Large intestine (tissue), 1 donor: Measurements from ENCODE around the gene CIC. TPM values are rescaled to one million over a fixed set of nuclear protein-coding genes. Genes with fewer than 3 reads are reported as not detected.

Source experiments
- polyA plus RNA-seq: library from polyadenylated mRNA; unstranded; fragments of 120-200 nt; gene quantifications from one replicate; pipeline ENCODE4 v1.2.1, GENCODE V29; 2013

CIC gene
- polyA plus RNA-seq, 1 donor = 43.4 TPM

Other genes with a start within 250 kb of the CIC start
- gene GRIK5, start 199.0 kb upstream of the CIC start, polyA plus RNA-seq = 4.7 TPM
- gene ZNF574, start 193.1 kb upstream of the CIC start, polyA plus RNA-seq = 15.1 TPM
- gene POU2F2, start 136.8 kb upstream of the CIC start, polyA plus RNA-seq = 2.7 TPM
- 30.7 TPM for gene DEDD2, start 51.6 kb upstream of the CIC start, polyA plus RNA-seq
- 9.3 TPM for gene ZNF526, start 48.9 kb upstream of the CIC start, polyA plus RNA-seq
- 70.8 TPM for gene GSK3A, start 26.6 kb upstream of the CIC start, polyA plus RNA-seq
- gene ERF, start 14.1 kb upstream of the CIC start, polyA plus RNA-seq = 70.3 TPM
- 0.91 TPM for gene PRR19, start 32.9 kb downstream of the CIC start, polyA plus RNA-seq
- gene PAFAH1B3, start 33.4 kb downstream of the CIC start, polyA plus RNA-seq = 35.3 TPM
- 3.3 TPM for gene TMEM145, start 44.1 kb downstream of the CIC start, polyA plus RNA-seq
- 23.9 TPM for gene MEGF8, start 56.4 kb downstream of the CIC start, polyA plus RNA-seq
- 13.5 TPM for gene CNFN, start 121.0 kb downstream of the CIC start, polyA plus RNA-seq
- gene LIPE, start 158.1 kb downstream of the CIC start, polyA plus RNA-seq = 13.9 TPM
- 0.07 TPM for gene CXCL17, start 173.7 kb downstream of the CIC start, polyA plus RNA-seq